WTC11 (cell line): ENCODE measurements around the gene SLC25A11.

Source experiments
- SP1 ChIP-seq: sonication (generic); formaldehyde crosslinking; conservative IDR thresholded peaks from 2 replicates; pipeline ENCODE4 v1.8.1; 2022; ENCODE audit warnings: missing genetic modification reagents
- ZNF121 ChIP-seq: sonication (generic); formaldehyde crosslinking; IDR thresholded peaks from 2 replicates; pipeline ENCODE4 v1.8.0; 2023; ENCODE audit warnings: missing genetic modification reagents
- ZNF317 ChIP-seq: sonication (generic); formaldehyde crosslinking; IDR thresholded peaks from 2 replicates; pipeline ENCODE4 v1.8.1; 2023; ENCODE audit warnings: low read depth, mild to moderate bottlenecking, moderate library complexity, missing genetic modification reagents, borderline replicate concordance
- TF ChIP-seq, protein P1 (sequence below): sonication (generic); formaldehyde crosslinking; IDR thresholded peaks from 2 replicates; pipeline ENCODE4 v1.8.1; 2023; ENCODE audit warnings: mild to moderate bottlenecking, missing genetic modification reagents, moderate library complexity
- TF ChIP-seq, protein P2 (sequence below): sonication (generic); formaldehyde crosslinking; IDR thresholded peaks from 2 replicates; pipeline ENCODE4 v1.8.1; 2022; ENCODE audit warnings: mild to moderate bottlenecking, missing genetic modification reagents, moderate library complexity, borderline replicate concordance

DNA sequence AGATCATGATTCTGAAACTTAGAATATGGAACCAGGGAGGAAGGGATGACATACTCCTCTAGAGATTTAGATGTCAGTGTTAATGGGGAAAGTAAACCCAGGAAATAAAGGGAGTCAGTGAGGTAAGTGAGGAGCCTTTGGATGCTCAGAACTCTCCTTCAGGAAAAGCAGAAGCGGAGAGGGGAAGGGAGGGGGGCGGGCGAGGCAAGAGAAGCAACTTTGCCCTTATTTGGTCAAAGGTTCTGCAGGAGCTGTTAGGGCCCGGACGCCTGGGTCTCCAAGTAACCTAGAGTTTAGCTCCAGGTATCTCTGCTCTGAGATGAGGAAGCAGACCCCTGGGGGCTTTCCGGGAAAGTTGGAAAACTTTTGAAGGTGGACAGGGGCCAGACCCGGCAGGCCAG lies 7.2 kb upstream of the SLC25A11 start:
- TF ChIP-seq, protein P1, sequence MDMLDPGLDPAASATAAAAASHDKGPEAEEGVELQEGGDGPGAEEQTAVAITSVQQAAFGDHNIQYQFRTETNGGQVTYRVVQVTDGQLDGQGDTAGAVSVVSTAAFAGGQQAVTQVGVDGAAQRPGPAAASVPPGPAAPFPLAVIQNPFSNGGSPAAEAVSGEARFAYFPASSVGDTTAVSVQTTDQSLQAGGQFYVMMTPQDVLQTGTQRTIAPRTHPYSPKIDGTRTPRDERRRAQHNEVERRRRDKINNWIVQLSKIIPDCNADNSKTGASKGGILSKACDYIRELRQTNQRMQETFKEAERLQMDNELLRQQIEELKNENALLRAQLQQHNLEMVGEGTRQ, result no peak
- TF ChIP-seq, protein P2, sequence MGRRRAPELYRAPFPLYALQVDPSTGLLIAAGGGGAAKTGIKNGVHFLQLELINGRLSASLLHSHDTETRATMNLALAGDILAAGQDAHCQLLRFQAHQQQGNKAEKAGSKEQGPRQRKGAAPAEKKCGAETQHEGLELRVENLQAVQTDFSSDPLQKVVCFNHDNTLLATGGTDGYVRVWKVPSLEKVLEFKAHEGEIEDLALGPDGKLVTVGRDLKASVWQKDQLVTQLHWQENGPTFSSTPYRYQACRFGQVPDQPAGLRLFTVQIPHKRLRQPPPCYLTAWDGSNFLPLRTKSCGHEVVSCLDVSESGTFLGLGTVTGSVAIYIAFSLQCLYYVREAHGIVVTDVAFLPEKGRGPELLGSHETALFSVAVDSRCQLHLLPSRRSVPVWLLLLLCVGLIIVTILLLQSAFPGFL (CRISPR knock-in tag), result no peak
- TF ChIP-seq ZNF317 (no peak), ZNF121 (CRISPR knock-in tag) (no peak), SP1 (no peak)
